OCI-LY1 (cell line): ENCODE results near the gene MEI1.
"Not testable (repeated sequence)": the region's sequence is repeated elsewhere in the genome, so short reads cannot be mapped to it uniquely, and the experiment has no call there.

Experiments used
- H2AFZ ChIP-seq: fragments of 200-600 bp; sonication (generic), shearing (Covaris generic); 2 replicates; pipeline ENCODE4 v1.6.0; 2014; ENCODE audit warnings: antibody characterized with exemption, mild to moderate bottlenecking, low read length
- H3F3A ChIP-seq: fragments of 200-600 bp; sonication (generic), shearing (Covaris generic); 2 replicates; pipeline ENCODE4 v1.6.0; 2014; ENCODE audit warnings: mild to moderate bottlenecking, antibody characterized with exemption, low read length, moderate library complexity; ENCODE audit not compliant: insufficient read depth
- H3K27ac ChIP-seq: fragments of 200-600 bp; sonication (generic); 2 replicates; pipeline ENCODE4 v1.5.1; 2014; ENCODE audit warnings: low read length, mixed run types, mild to moderate bottlenecking, low read depth; ENCODE audit not compliant: poor library complexity, severe bottlenecking
- H3K27me3 ChIP-seq: fragments of 200-600 bp; sonication (generic); 2 replicates; pipeline ENCODE4 v1.6.0; 2014; ENCODE audit warnings: antibody characterized with exemption, mild to moderate bottlenecking, low read length, moderate library complexity; ENCODE audit not compliant: insufficient read depth
- H3K36me3 ChIP-seq: fragments of 200-600 bp; sonication (generic); 2 replicates; pipeline ENCODE4 v1.6.1; 2014; ENCODE audit warnings: mild to moderate bottlenecking, antibody characterized with exemption, low read length, moderate library complexity, mixed read lengths; ENCODE audit not compliant: insufficient read depth
- H3K4me1 ChIP-seq: fragments of 200-600 bp; sonication (generic); 2 replicates; pipeline ENCODE4 v1.5.1; 2014; ENCODE audit warnings: mild to moderate bottlenecking, low read length, moderate library complexity; ENCODE audit not compliant: insufficient read depth, severe bottlenecking
- H3K4me2 ChIP-seq: fragments of 200-600 bp; sonication (generic), shearing (Covaris generic); 2 replicates; pipeline ENCODE4 v1.6.1; 2014; ENCODE audit warnings: low read length
- H3K4me3 ChIP-seq: fragments of 200-600 bp; sonication (generic); 2 replicates; pipeline ENCODE4 v1.5.1; 2014; ENCODE audit warnings: low read length, low read depth, mild to moderate bottlenecking, mixed read lengths; ENCODE audit not compliant: poor library complexity, severe bottlenecking
- H3K79me2 ChIP-seq: fragments of 200-600 bp; shearing (Covaris generic); 2 replicates; pipeline ENCODE4 v1.6.1; 2016; ENCODE audit warnings: mixed run types, low read length, mixed read lengths; ENCODE audit not compliant: insufficient read depth
- H3K9ac ChIP-seq: fragments of 200-600 bp; sonication (generic), shearing (Covaris generic); 2 replicates; pipeline ENCODE4 v1.6.1; 2014; ENCODE audit warnings: mild to moderate bottlenecking, low read length, mixed read lengths
- H3K9me2 ChIP-seq: fragments of 200-600 bp; sonication (generic), shearing (Covaris generic); 2 replicates; pipeline ENCODE4 v1.6.1; 2014; ENCODE audit warnings: low read depth, mild to moderate bottlenecking, low read length, mixed read lengths
- H3K9me3 ChIP-seq: fragments of 200-600 bp; shearing (Covaris generic); 2 replicates; pipeline ENCODE4 v1.6.1; 2014; ENCODE audit warnings: low read length, mixed read lengths
- H4K20me1 ChIP-seq: fragments of 200-600 bp; sonication (generic), shearing (Covaris generic); 2 replicates; pipeline ENCODE4 v1.6.0; 2016; ENCODE audit warnings: mild to moderate bottlenecking, low read length; ENCODE audit not compliant: insufficient read depth
- EZH2 ChIP-seq: fragments of 200-600 bp; sonication (generic), shearing (Covaris generic); IDR thresholded peaks from 2 replicates; pipeline ENCODE4 v1.8.0; 2017; ENCODE audit warnings: borderline replicate concordance, mixed run types, mild to moderate bottlenecking, antibody characterized with exemption, low read length, moderate library complexity, mixed read lengths
- TF ChIP-seq, protein P1 (sequence below): fragments of 200-600 bp; sonication (generic), shearing (Covaris generic); IDR thresholded peaks from 2 replicates; pipeline ENCODE4 v1.5.1; 2017; ENCODE audit warnings: mild to moderate bottlenecking, antibody characterized with exemption, low read length, moderate library complexity, mixed read lengths

MEI1 gene

DNA sequence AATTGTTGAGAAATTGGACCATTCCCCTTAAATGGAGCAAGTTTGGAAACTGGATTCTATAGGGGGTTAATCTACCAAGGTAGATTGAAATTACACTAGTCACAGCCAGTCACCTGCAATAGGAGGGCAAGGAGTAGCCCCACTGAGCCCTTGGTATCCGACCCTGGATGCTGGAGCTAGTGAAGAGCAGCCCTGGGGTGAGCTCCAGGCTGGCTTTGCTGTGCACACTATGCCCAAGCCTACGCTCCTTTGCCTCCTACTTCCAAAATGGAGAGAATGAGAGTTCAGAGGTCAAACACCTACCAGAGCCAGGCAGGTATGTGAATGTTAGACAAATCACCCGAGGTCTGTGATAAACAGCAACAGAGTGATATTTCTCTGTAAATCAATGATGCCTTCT lies 34.4 kb upstream of the MEI1 start:
- TF ChIP-seq EZH2: no peak
- TF ChIP-seq, protein P1, sequence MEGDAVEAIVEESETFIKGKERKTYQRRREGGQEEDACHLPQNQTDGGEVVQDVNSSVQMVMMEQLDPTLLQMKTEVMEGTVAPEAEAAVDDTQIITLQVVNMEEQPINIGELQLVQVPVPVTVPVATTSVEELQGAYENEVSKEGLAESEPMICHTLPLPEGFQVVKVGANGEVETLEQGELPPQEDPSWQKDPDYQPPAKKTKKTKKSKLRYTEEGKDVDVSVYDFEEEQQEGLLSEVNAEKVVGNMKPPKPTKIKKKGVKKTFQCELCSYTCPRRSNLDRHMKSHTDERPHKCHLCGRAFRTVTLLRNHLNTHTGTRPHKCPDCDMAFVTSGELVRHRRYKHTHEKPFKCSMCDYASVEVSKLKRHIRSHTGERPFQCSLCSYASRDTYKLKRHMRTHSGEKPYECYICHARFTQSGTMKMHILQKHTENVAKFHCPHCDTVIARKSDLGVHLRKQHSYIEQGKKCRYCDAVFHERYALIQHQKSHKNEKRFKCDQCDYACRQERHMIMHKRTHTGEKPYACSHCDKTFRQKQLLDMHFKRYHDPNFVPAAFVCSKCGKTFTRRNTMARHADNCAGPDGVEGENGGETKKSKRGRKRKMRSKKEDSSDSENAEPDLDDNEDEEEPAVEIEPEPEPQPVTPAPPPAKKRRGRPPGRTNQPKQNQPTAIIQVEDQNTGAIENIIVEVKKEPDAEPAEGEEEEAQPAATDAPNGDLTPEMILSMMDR: no peak

DNA sequence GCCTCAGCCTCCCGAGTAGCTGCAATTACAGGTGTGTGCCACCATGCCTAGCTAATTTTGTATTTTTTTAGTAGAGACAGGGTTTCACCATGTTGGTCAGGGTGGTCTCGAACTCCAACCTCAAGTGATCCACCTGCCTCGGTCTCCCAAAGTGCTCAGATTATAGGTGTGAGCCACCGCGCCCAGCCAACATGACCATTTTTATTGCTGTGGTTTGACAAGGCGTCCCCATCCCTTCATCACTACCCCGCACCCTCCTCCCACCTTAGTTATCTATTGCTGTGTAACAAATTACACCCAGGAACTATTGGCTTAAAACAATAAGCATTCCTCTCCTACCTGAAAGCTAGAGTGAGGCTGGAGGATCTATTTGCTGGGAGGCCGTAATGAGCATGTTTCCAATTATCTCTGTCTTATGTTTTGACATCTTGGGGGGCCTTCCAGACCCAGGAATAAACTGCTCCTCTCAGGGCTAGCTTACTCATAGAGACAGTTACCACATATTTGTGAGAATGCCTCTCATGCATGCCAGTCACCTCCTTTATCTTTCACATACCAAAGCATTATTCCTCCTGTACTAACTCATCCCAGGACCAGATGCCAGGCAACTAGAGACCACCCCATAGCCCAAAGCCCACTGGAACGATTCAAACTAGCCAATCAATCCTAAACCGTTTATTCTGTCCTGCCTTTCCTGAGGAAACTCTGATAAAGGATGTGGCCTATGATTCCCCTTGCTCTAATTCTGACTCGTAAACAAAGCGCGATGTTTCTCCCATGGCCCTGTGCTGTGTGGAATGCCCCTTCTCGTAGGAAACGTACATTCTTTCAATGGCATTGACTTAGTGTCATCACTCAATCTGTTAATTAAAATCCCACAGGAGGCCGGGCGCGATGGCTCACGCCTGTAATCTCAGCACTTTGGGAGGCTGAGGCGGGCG lies 30.1 kb upstream of the MEI1 start:
- H3K36me3 ChIP-seq: peaks cover 38% of the 10 kb centered on the region
- no peak overlapping the region for H2AFZ ChIP-seq
- no peak overlapping the region for H3K4me3 ChIP-seq
- no peak overlapping the region for H3K9ac ChIP-seq
- no peak overlapping the region for H3K4me2 ChIP-seq
- no peaks in the 10 kb centered on the region for H3K27me3 ChIP-seq
- no peaks in the 10 kb centered on the region for H3K9me3 ChIP-seq
- TF ChIP-seq, protein P1: no peak
- no peak for TF ChIP-seq EZH2
- no peaks in the 10 kb centered on the region for H3K9me2 ChIP-seq
- H3K27ac ChIP-seq: no peak overlapping the region
- H3K79me2 ChIP-seq: no peaks in the 10 kb centered on the region
- H3F3A ChIP-seq: peaks cover 3% of the 10 kb centered on the region; the same call in 1 of the 2 replicates
- H4K20me1 ChIP-seq: no peaks in the 10 kb centered on the region
- peaks cover 17% of the 10 kb centered on the region for H3K4me1 ChIP-seq

More for the DNA sequence above, 34.4 kb upstream of the MEI1 start:
- H3K4me2 ChIP-seq: no peak overlapping the region
- no peak overlapping the region for H3K4me3 ChIP-seq
- peaks cover 3% of the 10 kb centered on the region; the same call in 1 of the 2 replicates for H3F3A ChIP-seq
- H2AFZ ChIP-seq: no peak overlapping the region
- H3K9me3 ChIP-seq: no peaks in the 10 kb centered on the region
- H3K9me2 ChIP-seq: no peaks in the 10 kb centered on the region
- H3K27ac ChIP-seq: no peak overlapping the region
- H3K9ac ChIP-seq: no peak overlapping the region
- peaks cover 17% of the 10 kb centered on the region for H3K4me1 ChIP-seq
- no peaks in the 10 kb centered on the region for H3K27me3 ChIP-seq
- H4K20me1 ChIP-seq: no peaks in the 10 kb centered on the region
- no peaks in the 10 kb centered on the region for H3K79me2 ChIP-seq
- H3K36me3 ChIP-seq: peaks cover 56% of the 10 kb centered on the region

DNA sequence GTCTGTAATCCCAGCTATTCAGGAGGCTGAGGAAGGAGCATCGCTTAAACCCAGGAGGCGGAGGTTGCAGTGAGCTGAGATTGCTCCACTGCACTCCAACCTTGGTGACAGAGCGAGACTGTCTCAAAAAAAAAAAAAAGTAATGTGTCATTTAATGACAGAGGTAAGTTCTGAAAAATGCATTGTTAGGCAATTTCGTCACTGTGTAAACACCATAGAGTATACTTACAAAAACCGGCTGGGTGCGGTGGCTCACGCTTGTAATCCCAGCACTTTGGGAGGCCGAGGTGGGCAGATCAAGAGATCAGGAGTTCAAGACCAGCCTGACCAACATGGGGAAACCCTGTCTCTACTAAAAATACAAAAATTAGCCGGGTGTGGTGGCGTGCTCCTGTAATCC lies 27.2 kb upstream of the MEI1 start:
- H4K20me1 ChIP-seq, H3K4me3 ChIP-seq, H3K9me2 ChIP-seq, H2AFZ ChIP-seq, H3K9me3 ChIP-seq, H3F3A ChIP-seq, H3K27ac ChIP-seq, H3K9ac ChIP-seq, H3K27me3 ChIP-seq, H3K4me2 ChIP-seq, H3K79me2 ChIP-seq, H3K4me1 ChIP-seq: not testable (repeated sequence)
- peaks cover 49% of the 10 kb centered on the region for H3K36me3 ChIP-seq
